LNCaP clone FGC (cell line): ENCODE results near the gene ZNHIT2.
A peak's percentile ranks its signal among the peaks of the same experiment; 100 is the strongest.
"Not testable (repeated sequence)": the region's sequence is repeated elsewhere in the genome, so short reads cannot be mapped to it uniquely, and the experiment has no call there.

Experiments
- DNase-seq: peaks from one replicate; pipeline ENCODE4 v3.0.0-alpha.2; 2011; ENCODE audit warnings: low read depth
- H3K4me3 ChIP-seq: 2 replicates; pipeline ENCODE4 v1.5.1; 2011; ENCODE audit warnings: mild to moderate bottlenecking, low read depth, low read length, control low read depth
- CTCF ChIP-seq: IDR thresholded peaks from 2 replicates; pipeline ENCODE4 v1.5.1; 2012; ENCODE audit warnings: mild to moderate bottlenecking; ENCODE audit not compliant: control insufficient read depth, insufficient read depth; ENCODE audit errors: extremely low read depth

Gene ZNHIT2

DNA sequence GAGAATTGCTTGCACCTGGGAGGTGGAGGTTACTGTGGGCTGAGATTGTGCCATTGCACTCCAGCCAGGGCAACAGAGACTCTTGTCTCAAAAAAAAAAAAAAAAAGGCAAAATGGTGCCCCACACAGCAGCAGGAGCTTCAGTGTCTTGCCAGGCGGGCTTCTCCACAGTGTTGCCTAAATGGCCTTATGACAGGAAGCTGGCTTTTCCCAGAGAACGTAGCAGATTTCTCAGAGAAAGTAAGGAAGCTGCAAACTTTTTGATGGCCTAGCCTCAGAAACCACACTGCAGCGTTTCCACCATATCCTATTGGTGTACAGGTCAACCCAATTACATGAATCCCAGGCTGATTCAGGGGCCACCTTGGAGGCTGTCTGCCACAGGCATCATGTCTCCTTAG is 39.8 kb upstream of the ZNHIT2 start:
- no peak for TF ChIP-seq CTCF

DNA sequence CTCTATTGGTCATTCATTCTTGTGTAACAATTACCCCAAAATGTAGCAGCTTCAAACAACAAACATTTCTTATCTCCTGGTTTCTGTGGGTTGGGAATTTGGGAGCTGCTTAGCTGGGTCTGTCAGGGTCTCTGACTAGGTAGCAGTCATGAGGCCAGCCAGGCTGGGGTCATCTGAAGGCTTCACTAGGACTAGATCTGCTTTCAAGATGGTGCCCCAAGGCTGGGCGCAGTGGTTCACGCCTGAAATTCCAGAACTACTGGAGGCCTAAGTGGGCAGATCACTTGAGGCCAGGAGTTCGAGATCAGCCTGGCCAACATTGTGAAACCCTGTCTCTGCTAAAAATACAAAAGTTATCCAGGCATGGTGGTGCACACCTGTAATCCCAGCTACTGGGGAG is 39.4 kb upstream of the ZNHIT2 start:
- no peak for TF ChIP-seq CTCF
- H3K4me3 ChIP-seq: no peak overlapping the region
- DNase-seq: no peak

More for the DNA sequence above, 39.8 kb upstream of the ZNHIT2 start:
- no peak overlapping the region for H3K4me3 ChIP-seq
- DNase-seq: no peak

DNA sequence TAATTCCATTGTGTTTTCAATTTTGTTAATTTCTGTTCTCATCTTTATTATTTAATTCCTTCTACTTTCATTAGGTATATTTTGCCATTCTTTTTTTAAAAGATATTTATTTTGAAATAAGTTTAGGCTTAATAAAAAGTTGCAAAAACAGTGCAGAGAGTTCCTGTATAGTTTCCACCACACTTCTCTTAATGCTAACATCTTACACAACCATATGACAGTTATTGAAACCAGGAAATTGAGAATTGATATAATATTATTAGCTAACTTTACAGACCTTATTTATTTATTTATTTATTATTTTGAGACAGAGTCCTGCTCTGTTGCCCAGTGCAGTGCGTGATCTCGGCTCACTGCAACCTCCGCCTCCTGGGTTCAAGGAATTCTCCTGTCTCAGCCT is 38.8 kb upstream of the ZNHIT2 start:
- no peak overlapping the region for H3K4me3 ChIP-seq
- no peak for TF ChIP-seq CTCF
- no peak for DNase-seq

DNA sequence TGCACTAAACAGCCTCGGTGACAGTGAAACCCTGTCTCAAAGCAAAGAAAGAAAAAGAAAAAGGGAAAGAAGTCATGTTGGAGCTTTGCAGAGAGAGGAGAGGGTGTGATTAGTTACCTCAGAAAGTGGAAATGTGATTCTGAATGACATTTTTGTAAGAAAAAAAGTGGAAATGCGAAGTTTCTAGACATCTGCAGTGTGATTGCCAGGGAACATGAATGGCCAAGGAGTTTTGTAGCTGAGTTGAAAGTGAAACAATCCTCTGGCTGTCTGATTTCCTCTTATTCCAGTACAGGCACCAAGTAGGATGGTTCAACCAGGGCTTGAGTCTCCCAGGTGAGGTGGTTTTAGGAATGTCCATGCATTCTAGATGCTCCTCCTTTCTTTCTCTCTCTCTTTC is 34.6 kb upstream of the ZNHIT2 start:
- no peak overlapping the region for H3K4me3 ChIP-seq
- no peak for DNase-seq
- no peak for TF ChIP-seq CTCF

DNA sequence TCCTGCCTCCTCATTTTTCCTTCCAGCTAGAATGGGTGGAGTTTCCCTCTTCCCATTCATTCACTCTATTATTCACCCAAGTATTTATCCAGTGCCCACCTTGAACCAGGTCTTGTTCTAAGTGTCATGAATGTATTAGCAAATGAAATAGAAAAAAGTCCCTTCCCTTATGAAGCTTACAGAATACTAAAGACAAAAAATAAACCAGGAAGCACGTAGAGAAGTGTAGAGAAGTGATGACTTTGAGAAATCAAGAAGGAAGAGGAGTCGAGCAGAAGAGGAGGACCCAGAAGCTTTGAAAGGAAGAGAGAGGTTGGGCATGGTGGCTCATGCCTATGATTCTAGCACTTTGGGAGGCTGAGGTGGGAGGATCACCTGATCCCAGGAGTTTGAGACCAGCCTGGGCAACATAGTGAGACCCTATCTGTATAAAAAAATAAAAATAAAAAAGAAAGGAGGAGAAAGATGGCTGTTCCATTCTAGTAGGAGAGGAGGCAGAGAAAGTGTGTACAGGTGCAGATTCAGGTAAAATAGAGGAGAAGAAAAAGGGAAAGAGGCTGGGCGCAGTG is 33.9 kb upstream of the ZNHIT2 start:
- H3K4me3 ChIP-seq: no peak overlapping the region
- no peak for DNase-seq
- no peak for TF ChIP-seq CTCF

GRCh38 chr11:65150509-65151299 is 33.2 kb upstream of the ZNHIT2 start:
- TF ChIP-seq CTCF: no peak
- H3K4me3 ChIP-seq: no peak overlapping the region
- peak; percentile 54 for DNase-seq

GRCh38 chr11:65150131-65150508 is 32.6 kb upstream of the ZNHIT2 start:
- not testable (repeated sequence) for H3K4me3 ChIP-seq, DNase-seq
